Measurements from ENCODE around the gene IDUA. TPM values are rescaled to one million over a fixed set of nuclear protein-coding genes. Genes with fewer than 3 reads are reported as not detected.
"Not testable (repeated sequence)": the region's sequence is repeated elsewhere in the genome, so short reads cannot be mapped to it uniquely, and the experiment has no call there.

Gene IDUA
- total RNA-seq = 10 to 100 TPM in 1 of 2 donors, 1 to 10 TPM in 1; 7.5 to 66.5 TPM
- 10 to 100 TPM; 14.9 to 28.4 TPM for polyA plus RNA-seq
- long read RNA-seq, donor 1, partial matches to known transcripts = 0 of 2 reads
- long read RNA-seq, donor 1, other reads (novel, unspliced or antisense) = 0 of 2 reads
- long read RNA-seq, donor 2 = 0 reads
- long read RNA-seq, donor 3 = 0 reads
- long read RNA-seq, donor 4 = 0 reads
- long read RNA-seq, donor 5, partial matches to known transcripts = 0 of 1 reads
- long read RNA-seq, donor 5, other reads (novel, unspliced or antisense) = 0 of 1 reads

GRCh38 chr4:986879-987623, at the start of gene IDUA:
Gene IDUA (plus strand): TSS chr4:987044. CDS start chr4:987085, 41 bp downstream.
- H3K9ac ChIP-seq (ENCODE audit: insufficient read depth in 1 of 2, low read length in 2 of 2) = peak within 1 kb of the TSS; percentile 54 to 81
- WGBS, 2 donors = 1% methylated on average over 62 to 69 of the region's 69 CpGs
- H3K36me3 ChIP-seq (ENCODE audit: control insufficient read depth in 4 of 4, insufficient read depth in 4 of 4, low read length in 4 of 4) = peaks cover 0 to 16% (median 0%) of the 10 kb centered on the region in 4 donors
- H3K27ac ChIP-seq (ENCODE audit: low read depth in 1 of 2, low read length in 1 of 2) = peak within 1 kb of the TSS in 1 of 2 donors; percentile 75
- no peaks in the 10 kb centered on the region for H3K9me3 ChIP-seq (ENCODE audit: control insufficient read depth in 4 of 4, insufficient read depth in 3 of 4, low read length in 3 of 4)
- H3K4me3 ChIP-seq = peak within 1 kb of the TSS; percentile 75
- H3K4me1 ChIP-seq (ENCODE audit: control insufficient read depth in 5 of 5, insufficient read depth in 5 of 5, low read length in 5 of 5) = peaks cover 0 to 21% (median 10%) of the 10 kb centered on the region in 5 donors
- peak; percentile 25 for TF ChIP-seq CTCF (IDR thresholded peaks at IDR 0.05; ENCODE audit: control extremely low read depth, extremely low read depth)
- H3K27me3 ChIP-seq (ENCODE audit: control insufficient read depth in 3 of 3, insufficient read depth in 3 of 3, low read length in 2 of 3) = no peaks in the 10 kb centered on the region
- ATAC-seq (ENCODE audit: insufficient read depth, low FRiP score) (peak; percentile 89), DNase-seq (peak; percentile 78 to 86 (median 83))

DNA sequence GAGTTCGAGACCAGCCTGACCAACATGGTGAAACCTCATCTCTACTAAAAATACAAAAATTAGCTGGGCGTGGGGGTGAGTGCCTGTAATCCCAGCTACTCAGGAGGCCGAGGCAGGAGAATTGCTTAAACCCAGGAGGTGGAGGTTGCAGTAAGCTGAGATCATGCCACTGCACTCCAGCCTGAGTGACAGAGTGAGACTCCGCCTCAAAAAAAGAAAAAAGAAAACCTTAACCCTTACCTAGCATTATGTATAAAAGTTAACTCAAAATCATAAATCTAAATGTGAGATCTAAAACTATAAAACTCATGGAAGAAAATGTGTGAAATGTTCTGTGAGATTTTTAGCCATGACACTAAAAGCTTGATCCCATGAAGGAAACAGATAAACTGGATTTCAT, 47.3 kb upstream of the IDUA start:
- not testable (repeated sequence) for H3K9me3 ChIP-seq (ENCODE audit: control insufficient read depth in 4 of 4, insufficient read depth in 3 of 4, low read length in 3 of 4); DNase-seq

DNA sequence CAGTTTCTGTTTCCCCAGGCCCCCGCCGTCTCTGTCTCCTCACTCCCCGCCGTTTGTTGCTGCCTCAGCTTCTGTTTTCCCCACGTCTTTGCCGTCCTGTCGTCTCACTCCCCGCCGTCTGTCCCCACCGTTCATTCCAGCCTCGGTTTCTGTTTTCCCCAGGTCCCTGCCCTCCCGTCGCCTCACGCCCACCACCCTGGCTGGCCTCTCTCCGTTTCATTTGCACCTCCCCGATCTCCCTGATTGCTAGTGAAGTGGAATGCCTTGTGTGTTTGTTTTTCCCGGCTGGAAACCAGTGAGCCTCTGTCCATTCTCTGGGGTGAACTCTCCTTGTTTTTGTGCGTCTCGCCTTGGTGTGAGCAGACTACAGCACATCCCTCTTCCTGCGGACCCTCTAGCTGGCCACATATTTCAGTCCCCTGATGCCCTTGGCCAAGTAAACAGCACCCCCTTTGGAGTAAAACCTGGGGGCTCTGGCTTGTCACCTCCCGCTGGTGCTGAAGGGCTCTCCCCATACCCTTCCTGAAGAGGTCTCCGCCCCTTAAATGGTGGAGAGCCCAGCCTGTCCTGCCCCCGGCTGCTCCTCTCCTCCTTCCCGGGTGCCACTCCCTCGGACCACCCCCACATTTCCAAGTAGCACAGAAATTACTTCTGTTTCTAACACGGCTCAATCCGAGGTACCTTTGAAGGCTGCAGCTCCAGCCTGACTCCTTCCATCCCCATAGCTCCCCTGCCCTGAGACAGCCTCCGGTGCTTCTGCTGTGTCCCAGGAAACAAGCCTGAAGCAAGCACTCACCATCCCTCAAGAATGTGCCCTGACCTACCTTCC, 41.4 kb upstream of the IDUA start:
- H3K4me3 ChIP-seq = no peak overlapping the region
- peaks cover 0 to 9% (median 3%) of the 10 kb centered on the region in 5 donors for H3K4me1 ChIP-seq (ENCODE audit: control insufficient read depth in 5 of 5, insufficient read depth in 5 of 5, low read length in 5 of 5)
- WGBS, 2 donors = 58 to 72% methylated on average over 28 of the region's 28 CpGs
- no peaks in the 10 kb centered on the region for H3K9me3 ChIP-seq (ENCODE audit: control insufficient read depth in 4 of 4, insufficient read depth in 3 of 4, low read length in 3 of 4)
- no peak for ATAC-seq (ENCODE audit: insufficient read depth, low FRiP score)
- peaks cover 0 to 1% (median 0%) of the 10 kb centered on the region in 4 donors for H3K36me3 ChIP-seq (ENCODE audit: control insufficient read depth in 4 of 4, insufficient read depth in 4 of 4, low read length in 4 of 4)
- no peak overlapping the region for H3K27ac ChIP-seq (ENCODE audit: low read depth in 1 of 2, low read length in 1 of 2)
- peak in 1 of 3 donors; percentile 19 for DNase-seq
- no peak for TF ChIP-seq CTCF (IDR thresholded peaks at IDR 0.05; ENCODE audit: control extremely low read depth, extremely low read depth)
- H3K27me3 ChIP-seq (ENCODE audit: control insufficient read depth in 3 of 3, insufficient read depth in 3 of 3, low read length in 2 of 3) = no peaks in the 10 kb centered on the region
- no peak overlapping the region for H3K9ac ChIP-seq (ENCODE audit: insufficient read depth in 1 of 2, low read length in 2 of 2)

More for the DNA sequence above, 47.3 kb upstream of the IDUA start:
- not testable (repeated sequence) for H3K4me1 ChIP-seq (ENCODE audit: control insufficient read depth in 5 of 5, insufficient read depth in 5 of 5, low read length in 5 of 5); H3K36me3 ChIP-seq (ENCODE audit: control insufficient read depth in 4 of 4, insufficient read depth in 4 of 4, low read length in 4 of 4); H3K9ac ChIP-seq (ENCODE audit: insufficient read depth in 1 of 2, low read length in 2 of 2); H3K27me3 ChIP-seq (ENCODE audit: control insufficient read depth in 3 of 3, insufficient read depth in 3 of 3, low read length in 2 of 3); H3K27ac ChIP-seq (ENCODE audit: low read depth in 1 of 2, low read length in 1 of 2); H3K4me3 ChIP-seq; ATAC-seq (ENCODE audit: insufficient read depth, low FRiP score)
- 85% methylated on average over 4 of the region's 4 CpGs for WGBS, 2 donors

Measured in lung (tissue), 16 donors.